ENCODE measurements around the gene PPP1R2. TPM values are rescaled to one million over a fixed set of nuclear protein-coding genes. Genes with fewer than 3 reads are reported as not detected.

Gene PPP1R2
- total RNA-seq, 4 donors from 2014 or later, result 50.7 to 143 (median 59.4) TPM

- in situ Hi-C loops (cut with MboI; ENCODE audit: low pct_ligation_motif_present in 1 of 4, low pct_unique_long_range_greater_than_20kb in 1 of 4, low sequenced_read_pairs in 3 of 4) (no loop called here), intact Hi-C loops (cut with DNase I; ENCODE audit: low total_unique reads) (no loop called here)
- Histone ChIP-seq H3K4me3 (no peak overlapping the region), H3K27me3 (peaks cover 4% of the 10 kb centered on the region), H3K27ac (no peak overlapping the region), H3K4me1 (no peaks in the 10 kb centered on the region), H3K36me3 (no peaks in the 10 kb centered on the region), H3K9me3 (no peaks in the 10 kb centered on the region)
- TF ChIP-seq POLR2AphosphoS5 (IDR thresholded peaks at IDR 0.05) (no peak), CTCF (IDR thresholded peaks at IDR 0.05) (no peak), POLR2A (IDR thresholded peaks at IDR 0.05) (no peak), EP300 (IDR thresholded peaks at IDR 0.05; ENCODE audit: low read depth) (no peak)
- WGBS, 2 donors (ENCODE audit: low coverage in 1 of 2), result 88 to 93% methylated on average over 3 to 9 of the region's 9 CpGs
- DNase-seq, result no peak
Observed at GRCh38 chr3:195570912-195571311, 27.8 kb upstream of the PPP1R2 start.

GRCh38 chr3:195570344-195570743, 27.2 kb upstream of the PPP1R2 start:
- TF ChIP-seq EP300 (IDR thresholded peaks at IDR 0.05; ENCODE audit: low read depth), result no peak
- TF ChIP-seq POLR2AphosphoS5 (IDR thresholded peaks at IDR 0.05), result no peak
- TF ChIP-seq CTCF (IDR thresholded peaks at IDR 0.05), result no peak
- no peak for TF ChIP-seq POLR2A (IDR thresholded peaks at IDR 0.05)
- Histone ChIP-seq H3K27ac (no peak overlapping the region), H3K4me3 (no peak overlapping the region), H3K36me3 (no peaks in the 10 kb centered on the region), H3K4me1 (no peaks in the 10 kb centered on the region), H3K9me3 (no peaks in the 10 kb centered on the region), H3K27me3 (peaks cover 9% of the 10 kb centered on the region)
- WGBS, 2 donors (ENCODE audit: low coverage in 1 of 2), result 76 to 77% methylated on average over 5 to 6 of the region's 6 CpGs
- in situ Hi-C loops (cut with MboI; ENCODE audit: low pct_ligation_motif_present in 1 of 4, low pct_unique_long_range_greater_than_20kb in 1 of 4, low sequenced_read_pairs in 3 of 4), result no loop called here
- intact Hi-C loops (cut with DNase I; ENCODE audit: low total_unique reads), result no loop called here
- DNase-seq, result no peak

- 69 to 74% methylated on average over 5 of the region's 5 CpGs for WGBS, 2 donors (ENCODE audit: low coverage in 1 of 2)
- in situ Hi-C loops (cut with MboI; ENCODE audit: low pct_ligation_motif_present in 1 of 4, low pct_unique_long_range_greater_than_20kb in 1 of 4, low sequenced_read_pairs in 3 of 4), result no loop called here
- no peak for DNase-seq
- no peaks in the 10 kb centered on the region for H3K4me1 ChIP-seq
- TF ChIP-seq EP300 (IDR thresholded peaks at IDR 0.05; ENCODE audit: low read depth), result no peak
- TF ChIP-seq POLR2A (IDR thresholded peaks at IDR 0.05), result no peak
- no peak for TF ChIP-seq CTCF (IDR thresholded peaks at IDR 0.05)
- H3K27me3 ChIP-seq, result peaks cover 9% of the 10 kb centered on the region
- no peaks in the 10 kb centered on the region for H3K9me3 ChIP-seq
- H3K4me3 ChIP-seq, result no peak overlapping the region
- intact Hi-C loops (cut with DNase I; ENCODE audit: low total_unique reads), result no loop called here
- H3K36me3 ChIP-seq, result no peaks in the 10 kb centered on the region
- no peak overlapping the region for H3K27ac ChIP-seq
Observed at GRCh38 chr3:195568630-195569029, 25.5 kb upstream of the PPP1R2 start.

- no peaks in the 10 kb centered on the region for H3K36me3 ChIP-seq
- no peaks in the 10 kb centered on the region for H3K9me3 ChIP-seq
- TF ChIP-seq EP300 (IDR thresholded peaks at IDR 0.05; ENCODE audit: low read depth) (no peak), POLR2AphosphoS5 (IDR thresholded peaks at IDR 0.05) (no peak), CTCF (IDR thresholded peaks at IDR 0.05) (no peak), POLR2A (IDR thresholded peaks at IDR 0.05) (no peak)
- H3K4me3 ChIP-seq, result no peak overlapping the region
- intact Hi-C loops (cut with DNase I; ENCODE audit: low total_unique reads) (no loop called here), in situ Hi-C loops (cut with MboI; ENCODE audit: low pct_ligation_motif_present in 1 of 4, low pct_unique_long_range_greater_than_20kb in 1 of 4, low sequenced_read_pairs in 3 of 4) (no loop called here)
- H3K4me1 ChIP-seq, result no peaks in the 10 kb centered on the region
- H3K27ac ChIP-seq, result no peak overlapping the region
- no peak for DNase-seq
- peaks cover 9% of the 10 kb centered on the region for H3K27me3 ChIP-seq
- WGBS, 2 donors (ENCODE audit: low coverage in 1 of 2), result 47 to 48% methylated on average over 5 to 6 of the region's 6 CpGs
Observed at GRCh38 chr3:195566797-195567196, 23.7 kb upstream of the PPP1R2 start.

All from transverse colon (tissue), 4 donors.